ENCODE data around the gene CYP11A1.

Gene CYP11A1

GRCh38 chr15:74302821-74303359 is 64.6 kb downstream of the CYP11A1 start:
- no peak overlapping the region for H3K4me3 ChIP-seq (ENCODE audit: low read depth, low read length)
- peak; percentile 25 for DNase-seq (ENCODE audit: low read depth, low spot score)
- TF ChIP-seq CTCF (IDR thresholded peaks at IDR 0.05; ENCODE audit: low read depth, low read length): peak; percentile 79
- in situ Hi-C loops (cut with HindIII; ENCODE audit: low sequenced_read_pairs): no loop called here

GRCh38 chr15:74301583-74302361 is 65.7 kb downstream of the CYP11A1 start:
- DNase-seq (ENCODE audit: low read depth, low spot score): no peak
- no peak for TF ChIP-seq CTCF (IDR thresholded peaks at IDR 0.05; ENCODE audit: low read depth, low read length)
- H3K4me3 ChIP-seq (ENCODE audit: low read depth, low read length): no peak overlapping the region
- in situ Hi-C loops (cut with HindIII; ENCODE audit: low sequenced_read_pairs): no loop called here

GRCh38 chr15:74300057-74300795 is 67.2 kb downstream of the CYP11A1 start:
- TF ChIP-seq CTCF (IDR thresholded peaks at IDR 0.05; ENCODE audit: low read depth, low read length): no peak
- no peak for DNase-seq (ENCODE audit: low read depth, low spot score)
- in situ Hi-C loops (cut with HindIII; ENCODE audit: low sequenced_read_pairs): no loop called here
- no peak overlapping the region for H3K4me3 ChIP-seq (ENCODE audit: low read depth, low read length)

GRCh38 chr15:74297887-74298286 is 69.6 kb downstream of the CYP11A1 start:
- no peak for DNase-seq (ENCODE audit: low read depth, low spot score)
- in situ Hi-C loops (cut with HindIII; ENCODE audit: low sequenced_read_pairs): no loop called here
- H3K4me3 ChIP-seq (ENCODE audit: low read depth, low read length): no peak overlapping the region
- TF ChIP-seq CTCF (IDR thresholded peaks at IDR 0.05; ENCODE audit: low read depth, low read length): no peak

- in situ Hi-C loops (cut with HindIII; ENCODE audit: low sequenced_read_pairs): no loop called here
- no peak for DNase-seq (ENCODE audit: low read depth, low spot score)
- H3K4me3 ChIP-seq (ENCODE audit: low read depth, low read length): no peak overlapping the region
- no peak for TF ChIP-seq CTCF (IDR thresholded peaks at IDR 0.05; ENCODE audit: low read depth, low read length)
These were observed 71.6 kb downstream of the CYP11A1 start for GRCh38 chr15:74295800-74296199.

- no peak for TF ChIP-seq CTCF (IDR thresholded peaks at IDR 0.05; ENCODE audit: low read depth, low read length)
- H3K4me3 ChIP-seq (ENCODE audit: low read depth, low read length): no peak overlapping the region
- in situ Hi-C loops (cut with HindIII; ENCODE audit: low sequenced_read_pairs): no loop called here
- DNase-seq (ENCODE audit: low read depth, low spot score): no peak
These were observed 73.4 kb downstream of the CYP11A1 start for GRCh38 chr15:74294010-74294409.
